ENCODE measurements around the gene SLC12A5.

Gene SLC12A5

DNA sequence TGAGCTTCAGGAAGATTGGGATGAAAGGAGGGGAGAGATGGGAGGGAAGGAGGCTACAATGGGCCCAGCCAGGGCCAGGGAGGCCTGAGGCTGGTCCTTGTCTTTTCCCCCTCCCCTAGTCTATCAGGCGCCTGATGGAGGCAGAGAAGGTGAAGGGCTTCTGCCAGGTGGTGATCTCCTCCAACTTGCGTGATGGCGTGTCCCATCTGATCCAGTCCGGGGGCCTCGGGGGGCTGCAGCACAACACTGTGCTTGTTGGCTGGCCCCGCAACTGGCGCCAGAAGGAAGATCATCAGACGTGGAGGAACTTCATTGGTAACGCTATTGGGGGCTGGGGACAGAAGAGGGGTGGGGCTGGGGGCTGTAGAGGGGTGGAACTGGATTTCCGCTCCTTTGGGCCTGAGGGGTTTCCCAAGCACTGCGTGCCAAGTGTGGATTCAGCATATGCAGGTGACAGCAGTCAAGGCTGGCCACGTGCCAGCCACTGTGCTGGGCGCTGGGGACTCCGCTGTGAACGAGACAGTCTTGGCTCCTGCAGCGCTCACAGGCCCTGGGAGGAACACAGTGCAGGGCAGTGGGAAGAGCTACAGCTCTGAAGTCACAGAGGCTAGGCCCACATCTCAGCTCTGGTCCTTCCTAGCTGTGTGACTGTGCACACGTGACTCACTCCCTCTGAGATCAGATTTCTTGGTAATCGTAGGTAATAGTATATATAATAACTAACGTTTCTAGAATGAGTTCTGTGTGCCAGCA, 22.7 kb downstream of the SLC12A5 start:
- no peak for DNase-seq (ENCODE audit: insufficient read length, low spot score)
- FAIRE-seq = no peak

DNA sequence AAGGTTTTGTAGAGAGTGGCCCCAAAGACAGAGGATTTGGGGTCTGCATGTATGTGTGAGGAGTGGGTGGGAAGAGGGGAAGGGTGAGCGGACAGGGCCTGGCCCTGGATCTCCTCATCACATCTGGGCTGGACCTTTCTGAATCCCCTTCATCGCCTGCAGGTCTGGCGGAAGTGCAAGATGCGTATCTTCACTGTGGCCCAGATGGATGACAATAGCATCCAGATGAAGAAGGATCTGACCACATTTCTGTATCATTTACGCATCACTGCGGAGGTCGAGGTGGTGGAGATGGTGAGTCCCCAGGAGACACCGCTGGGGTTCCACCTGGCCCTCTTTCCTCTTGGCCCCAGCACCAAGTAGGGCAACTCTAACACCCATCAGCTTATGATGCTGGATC, 24.4 kb downstream of the SLC12A5 start:
- DNase-seq (ENCODE audit: insufficient read length, low spot score) (no peak), FAIRE-seq (no peak)

DNA sequence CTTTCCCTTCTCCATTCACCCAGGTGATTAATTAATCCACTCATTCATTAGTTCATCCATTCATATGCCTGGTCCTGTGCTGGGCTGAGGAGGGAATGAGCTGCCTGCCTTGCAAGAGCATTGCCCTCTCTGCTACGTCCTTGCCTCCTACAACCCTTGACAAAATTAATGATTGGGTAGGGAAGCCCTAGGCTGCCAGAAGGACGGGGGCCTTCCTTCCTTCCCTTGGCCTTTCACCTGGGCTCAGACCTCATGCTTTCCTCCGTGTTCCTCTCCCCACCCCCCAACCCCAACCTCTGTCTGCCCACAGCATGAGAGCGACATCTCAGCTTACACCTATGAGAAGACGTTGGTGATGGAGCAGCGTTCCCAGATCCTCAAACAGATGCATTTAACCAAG, 25.6 kb downstream of the SLC12A5 start:
- no peak for FAIRE-seq
- no peak for DNase-seq (ENCODE audit: insufficient read length, low spot score)

DNA sequence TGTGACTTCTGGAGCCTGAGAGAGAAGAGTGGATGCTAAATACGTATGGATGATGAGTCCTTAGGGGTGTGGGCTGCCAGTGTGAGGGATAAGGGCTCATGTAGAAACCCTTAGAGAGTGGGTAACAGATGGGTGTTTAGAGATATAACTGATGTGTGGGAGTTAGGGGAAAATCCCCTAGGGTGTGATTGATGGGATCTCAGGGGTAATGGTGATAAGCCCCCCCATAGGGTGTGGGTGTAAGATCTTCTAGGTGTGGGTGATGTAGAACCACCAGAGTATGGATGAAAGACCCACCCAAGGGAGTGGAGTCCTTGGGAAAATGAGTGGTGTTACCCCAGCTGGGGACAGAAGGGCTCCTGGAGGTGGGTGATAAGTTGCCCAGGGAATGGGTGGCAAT, 26.3 kb downstream of the SLC12A5 start:
- no peak for FAIRE-seq
- no peak for DNase-seq (ENCODE audit: insufficient read length, low spot score)

DNA sequence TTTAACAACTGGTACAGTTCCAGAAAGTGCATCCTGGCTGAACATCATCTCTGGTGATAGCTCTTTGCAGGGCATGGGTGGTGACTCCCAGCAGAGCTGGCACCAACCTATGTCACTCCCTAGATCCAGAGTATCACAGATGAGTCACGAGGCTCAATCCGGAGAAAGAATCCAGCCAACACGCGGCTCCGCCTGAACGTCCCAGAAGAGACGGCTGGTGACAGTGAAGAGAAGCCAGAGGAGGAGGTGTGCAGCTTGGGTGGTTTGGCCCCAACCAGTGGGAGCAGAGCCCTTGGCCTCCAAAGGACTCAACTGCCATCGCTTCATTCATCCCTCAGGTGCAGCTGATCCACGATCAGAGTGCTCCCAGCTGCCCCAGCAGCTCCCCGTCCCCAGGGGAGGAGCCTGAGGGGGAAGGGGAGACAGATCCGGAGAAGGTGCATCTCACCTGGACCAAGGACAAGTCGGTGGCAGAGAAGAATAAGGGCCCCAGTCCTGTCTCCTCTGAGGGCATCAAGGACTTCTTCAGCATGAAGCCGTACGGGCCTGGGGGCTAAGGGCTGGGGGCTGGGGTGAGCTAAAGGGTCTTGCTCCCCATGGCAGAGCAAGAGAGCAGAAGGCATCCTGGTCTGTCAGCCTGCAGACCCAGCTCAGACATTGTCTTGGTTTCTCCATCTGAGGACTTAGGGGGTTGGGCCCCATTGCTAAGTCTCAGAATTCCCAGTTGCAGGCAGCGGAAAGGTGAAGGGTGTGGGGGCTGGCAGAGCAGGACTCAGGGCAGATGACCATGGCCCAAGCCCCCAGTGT, 27.2 kb downstream of the SLC12A5 start:
- DNase-seq (ENCODE audit: insufficient read length, low spot score) (no peak), FAIRE-seq (no peak)

- no peak for DNase-seq (ENCODE audit: insufficient read length, low spot score)
- FAIRE-seq = no peak
These were observed 28.2 kb downstream of the SLC12A5 start for GRCh38 chr20:46056970-46057855.

- DNase-seq (ENCODE audit: insufficient read length, low spot score) = no peak
- no peak for FAIRE-seq
These were observed 29.0 kb downstream of the SLC12A5 start for GRCh38 chr20:46057856-46058598.

DNA sequence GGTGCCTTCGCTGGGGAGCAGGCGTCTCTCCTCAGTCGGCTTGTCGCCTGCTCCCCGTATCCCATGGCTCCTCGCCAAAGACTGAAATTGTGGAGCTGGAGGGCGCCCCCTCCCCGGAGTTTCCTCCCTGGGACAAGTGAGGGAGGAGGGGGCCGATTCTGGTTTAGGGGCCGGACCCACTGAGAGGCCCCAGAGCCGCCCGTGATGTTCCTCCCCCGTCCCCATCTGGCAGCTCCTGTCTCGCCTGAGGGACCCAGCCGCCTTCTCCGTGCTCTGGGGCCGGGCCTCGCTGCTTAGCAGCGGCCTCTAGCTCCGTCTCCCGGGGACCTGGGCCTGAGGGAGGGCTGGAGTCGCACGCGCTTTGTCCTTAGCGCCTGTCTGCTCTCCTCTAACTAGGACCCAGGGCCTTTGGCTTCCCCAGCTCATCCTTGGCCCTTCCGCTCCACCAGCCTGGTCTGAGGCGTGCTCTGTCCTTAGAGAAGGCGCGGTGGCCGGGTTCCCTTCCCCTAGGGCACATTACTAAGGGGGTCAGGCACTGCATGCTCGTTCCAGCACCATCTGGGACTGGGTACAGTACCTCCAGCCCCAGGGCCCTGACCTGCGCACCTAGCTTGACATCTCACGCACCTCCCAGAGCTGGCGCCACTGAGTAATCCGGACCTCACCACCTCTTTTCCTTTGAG, 29.7 kb downstream of the SLC12A5 start:
- FAIRE-seq (no peak), DNase-seq (ENCODE audit: insufficient read length, low spot score) (no peak)

GRCh38 chr20:46060301-46060881, 31.4 kb downstream of the SLC12A5 start:
- DNase-seq (ENCODE audit: insufficient read length, low spot score) = no peak

DNA sequence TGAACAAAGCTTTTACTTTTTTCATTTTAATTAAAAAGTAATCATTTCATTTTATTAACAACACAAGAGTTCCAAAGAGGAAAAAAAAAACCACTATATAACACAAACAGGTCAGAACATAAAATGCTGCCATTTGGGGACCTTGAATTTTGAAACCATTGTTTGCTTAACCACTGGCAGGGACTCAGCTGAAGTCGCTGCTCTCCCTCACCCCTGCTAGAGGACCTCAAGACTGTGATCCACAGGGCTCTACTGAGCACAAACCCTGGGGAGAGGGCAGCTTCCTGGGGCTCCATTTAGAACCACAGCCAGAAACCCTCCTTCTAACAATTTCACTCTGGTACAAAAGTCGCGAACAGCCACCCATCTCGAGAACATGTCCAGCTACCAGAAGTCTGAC, 32.0 kb downstream of the SLC12A5 start:
- FAIRE-seq (no peak), DNase-seq (ENCODE audit: insufficient read length, low spot score) (no peak)

More at GRCh38 chr20:46060301-46060881, 31.4 kb downstream of the SLC12A5 start:
- FAIRE-seq = no peak

DNA sequence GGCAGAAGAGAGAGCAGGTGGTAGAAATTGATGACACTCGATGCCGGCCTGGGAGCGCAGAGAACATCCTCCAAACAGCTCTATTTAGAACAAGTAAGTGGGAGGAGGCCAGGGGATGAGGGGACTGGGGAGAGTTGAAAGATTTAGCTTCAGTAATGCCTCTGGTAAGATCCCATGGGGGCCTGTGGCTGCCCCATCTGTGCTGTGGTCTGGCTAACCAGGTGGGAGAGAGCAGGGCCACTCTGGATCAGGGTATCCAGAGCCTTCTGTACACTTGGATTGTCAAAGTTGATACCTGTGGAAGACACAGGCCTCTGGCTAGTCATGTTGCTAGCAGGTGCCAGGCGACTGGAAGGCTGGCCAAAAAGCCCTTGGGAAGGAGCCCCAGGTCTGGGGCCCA, 33.1 kb downstream of the SLC12A5 start:
- FAIRE-seq (no peak), DNase-seq (ENCODE audit: insufficient read length, low spot score) (no peak)

DNA sequence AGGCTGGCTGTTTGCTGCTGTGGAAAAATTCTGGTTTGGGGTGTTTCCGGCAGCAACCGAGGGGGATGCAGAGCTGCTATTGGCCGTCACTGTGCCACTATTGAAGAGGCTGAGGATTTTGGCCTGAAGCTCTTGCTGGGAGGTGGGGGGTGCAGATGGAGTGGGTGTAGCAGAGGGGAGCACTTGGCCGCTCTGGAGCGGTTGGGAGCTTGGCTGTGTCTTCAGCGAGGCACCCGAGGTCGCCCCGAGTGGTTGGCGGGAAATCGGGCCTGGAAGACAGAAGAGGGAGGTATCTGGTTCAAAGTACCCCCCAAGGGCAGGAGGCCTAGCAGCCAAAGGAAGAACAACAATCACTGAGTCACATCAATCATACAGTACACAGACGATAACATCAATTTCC, 33.6 kb downstream of the SLC12A5 start:
- DNase-seq (ENCODE audit: insufficient read length, low spot score) (no peak), FAIRE-seq (no peak)

- FAIRE-seq (no peak), DNase-seq (ENCODE audit: insufficient read length, low spot score) (no peak)
These were observed 34.1 kb downstream of the SLC12A5 start for GRCh38 chr20:46063151-46063550.

DNA sequence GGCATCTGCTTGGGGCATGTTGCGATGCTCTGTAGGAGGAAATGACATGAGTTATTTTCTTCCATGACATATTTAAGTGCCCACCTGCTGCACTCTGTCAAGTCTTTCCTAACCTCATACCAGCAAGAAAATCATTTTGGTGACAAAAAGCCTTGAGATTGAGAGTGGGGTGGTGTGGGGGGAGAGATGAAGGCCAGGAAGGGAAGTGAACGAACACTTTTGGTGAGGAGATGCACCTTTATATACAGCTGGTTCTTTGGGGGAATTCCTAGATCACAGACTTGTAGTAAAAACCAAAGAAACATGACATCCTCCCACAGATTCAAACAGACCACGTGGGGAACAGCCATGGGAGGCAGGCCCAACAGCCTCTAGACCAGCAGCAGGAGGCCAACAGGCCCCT, 34.6 kb downstream of the SLC12A5 start:
- DNase-seq (ENCODE audit: insufficient read length, low spot score) = no peak
- FAIRE-seq = no peak

GRCh38 chr20:46065006-46065405, 36.0 kb downstream of the SLC12A5 start:
- FAIRE-seq = no peak
- no peak for DNase-seq (ENCODE audit: insufficient read length, low spot score)

DNA sequence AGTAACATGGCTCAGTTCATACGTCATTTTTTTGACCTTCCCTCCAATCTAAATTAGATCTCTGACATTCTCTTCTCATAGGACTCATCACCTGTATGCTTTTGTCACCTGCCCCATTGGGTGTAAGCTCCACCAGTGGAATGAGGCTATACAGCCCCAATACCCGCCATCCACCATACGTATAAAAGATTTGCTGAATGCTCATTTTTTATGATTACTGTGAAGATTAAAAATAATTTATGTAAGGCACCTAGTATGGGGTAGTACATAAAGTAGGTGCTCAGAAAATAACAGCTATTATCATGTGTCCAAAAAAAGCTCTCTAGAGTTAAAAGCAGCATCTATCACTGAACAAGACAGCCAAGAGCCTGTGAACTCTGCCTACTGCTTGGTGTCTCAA, 36.7 kb downstream of the SLC12A5 start:
- FAIRE-seq (no peak), DNase-seq (ENCODE audit: insufficient read length, low spot score) (no peak)

- FAIRE-seq (no peak), DNase-seq (ENCODE audit: insufficient read length, low spot score) (no peak)
These were observed 41.3 kb downstream of the SLC12A5 start for GRCh38 chr20:46070215-46070900.

GRCh38 chr20:46071573-46071972, 42.6 kb downstream of the SLC12A5 start:
- FAIRE-seq (no peak), DNase-seq (ENCODE audit: insufficient read length, low spot score) (no peak)

DNA sequence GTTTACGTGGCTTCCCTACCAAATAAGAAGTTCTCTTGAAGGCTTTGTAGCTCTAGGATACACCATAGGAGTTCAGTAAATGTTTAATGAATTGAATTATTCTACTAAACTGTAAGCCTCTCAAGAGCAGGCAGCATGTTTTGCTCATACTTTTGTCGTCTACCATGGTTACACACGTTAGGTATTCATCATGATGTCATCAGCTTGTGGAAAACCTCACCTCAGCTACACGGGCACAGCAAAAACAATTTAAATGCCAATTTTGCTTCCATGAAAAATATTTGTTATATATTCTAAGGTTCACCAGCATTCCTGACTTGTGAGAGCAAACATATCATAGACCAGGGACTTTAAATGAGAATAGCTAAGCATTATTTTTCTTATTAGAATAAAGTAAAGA, 44.0 kb downstream of the SLC12A5 start:
- no peak for FAIRE-seq
- DNase-seq (ENCODE audit: insufficient read length, low spot score) = no peak

Measured in GM19239 (cell line).